Osteoblast (primary cell): ENCODE measurements around the gene CXADR. TPM values are rescaled to one million over a fixed set of nuclear protein-coding genes. Genes with fewer than 3 reads are reported as not detected.
A peak's percentile ranks its signal among the peaks of the same experiment; 100 is the strongest.

Experiments used
- DNase-seq: peaks from one replicate; pipeline ENCODE4 v3.0.0; 2011; ENCODE audit warnings: low spot score, mixed read lengths; ENCODE audit not compliant: insufficient read length; ENCODE audit errors: missing footprints
- H2AFZ ChIP-seq: 2 replicates; pipeline ENCODE4 v1.6.0; 2011; ENCODE audit warnings: mild to moderate bottlenecking, low read length
- H3K27ac ChIP-seq: 2 replicates; pipeline ENCODE4 v1.5.1; 2011; ENCODE audit warnings: mild to moderate bottlenecking, low read depth, low read length, moderate library complexity
- H3K27me3 ChIP-seq: 2 replicates; pipeline ENCODE4 v1.6.0; 2012; ENCODE audit warnings: mild to moderate bottlenecking, control low read depth, inconsistent platforms, low read length, moderate library complexity; ENCODE audit not compliant: insufficient read depth
- H3K36me3 ChIP-seq: 2 replicates; pipeline ENCODE4 v1.5.1; 2011; ENCODE audit warnings: mild to moderate bottlenecking, low read length, control low read depth, moderate library complexity; ENCODE audit not compliant: insufficient read depth
- H3K4me1 ChIP-seq: 2 replicates; pipeline ENCODE4 v1.5.1; 2011; ENCODE audit warnings: mild to moderate bottlenecking, low read length, control low read depth, moderate library complexity; ENCODE audit not compliant: insufficient read depth
- H3K4me2 ChIP-seq: 2 replicates; pipeline ENCODE4 v1.6.0; 2011; ENCODE audit warnings: mild to moderate bottlenecking, low read length; ENCODE audit not compliant: insufficient read depth
- H3K4me3 ChIP-seq: fragments of 200-600 bp; sonication (generic); 3 replicates; pipeline ENCODE4 v1.5.1; 2012; ENCODE audit warnings: mild to moderate bottlenecking, low read length, inconsistent platforms; ENCODE audit not compliant: insufficient read depth
- H3K79me2 ChIP-seq: 2 replicates; pipeline ENCODE4 v1.6.0; 2012; ENCODE audit warnings: mild to moderate bottlenecking, low read length, control low read depth, inconsistent platforms; ENCODE audit not compliant: insufficient read depth
- H3K9me3 ChIP-seq: 2 replicates; pipeline ENCODE4 v1.5.1; 2011; ENCODE audit warnings: low read depth, low read length, control low read depth
- H4K20me1 ChIP-seq: 2 replicates; pipeline ENCODE4 v1.6.0; 2012; ENCODE audit warnings: mild to moderate bottlenecking, low read length, control low read depth; ENCODE audit not compliant: insufficient read depth
- CTCF ChIP-seq: IDR thresholded peaks from 2 replicates; pipeline ENCODE4 v1.5.1; 2011; ENCODE audit warnings: mild to moderate bottlenecking, low read depth, low read length, moderate library complexity; ENCODE audit errors: extremely low read depth
- total RNA-seq: library from RNA; depleted of rRNA; stranded (reverse); fragments of >200 nt; gene quantifications from 2 replicates; pipeline ENCODE4 v1.2.3, GENCODE V29; 2012

Gene CXADR
- total RNA-seq, 1 donor = 0.36 TPM

GRCh38 chr21:17576080-17576835, 63.4 kb downstream of the CXADR start:
- Histone ChIP-seq H3K27ac (no peak overlapping the region), H4K20me1 (no peaks in the 10 kb centered on the region), H3K9me3 (no peaks in the 10 kb centered on the region), H3K4me2 (no peak overlapping the region), H3K27me3 (peaks cover 4% of the 10 kb centered on the region), H3K4me3 (no peak overlapping the region), H3K4me1 (no peaks in the 10 kb centered on the region), H2AFZ (no peak overlapping the region), H3K79me2 (no peaks in the 10 kb centered on the region), H3K36me3 (no peaks in the 10 kb centered on the region)
- no peak for TF ChIP-seq CTCF
- DNase-seq = peak; percentile 3

DNA sequence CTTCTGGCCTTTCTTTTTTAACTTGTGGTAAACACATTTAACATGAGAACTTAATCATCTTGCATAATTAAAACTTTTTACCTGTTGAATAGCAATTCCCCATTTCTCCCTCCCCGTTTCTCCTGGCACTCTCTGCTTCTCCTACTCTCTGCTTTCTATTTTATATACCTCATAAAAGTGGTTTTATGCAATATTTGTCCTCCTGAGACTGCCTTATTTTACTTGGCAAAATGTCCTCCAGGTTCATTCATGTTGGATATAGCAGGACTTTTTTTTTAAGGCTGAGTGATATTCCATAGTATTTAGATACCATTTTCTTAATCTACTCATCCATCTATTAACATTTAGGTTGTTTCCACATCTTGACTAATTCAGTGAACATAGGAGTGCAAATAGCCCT, 64.9 kb downstream of the CXADR start:
- H3K4me2 ChIP-seq = no peak overlapping the region
- no peak overlapping the region for H3K27ac ChIP-seq
- no peak overlapping the region for H3K4me3 ChIP-seq
- no peak for TF ChIP-seq CTCF
- H3K27me3 ChIP-seq = peaks cover 4% of the 10 kb centered on the region
- H4K20me1 ChIP-seq = no peaks in the 10 kb centered on the region
- no peak overlapping the region for H2AFZ ChIP-seq
- H3K9me3 ChIP-seq = no peaks in the 10 kb centered on the region
- no peak for DNase-seq
- H3K79me2 ChIP-seq = no peaks in the 10 kb centered on the region
- H3K36me3 ChIP-seq = no peaks in the 10 kb centered on the region
- H3K4me1 ChIP-seq = no peaks in the 10 kb centered on the region

GRCh38 chr21:17578162-17578561, 65.3 kb downstream of the CXADR start:
- H3K36me3 ChIP-seq = no peaks in the 10 kb centered on the region
- no peak for DNase-seq
- H3K4me3 ChIP-seq = no peak overlapping the region
- H3K79me2 ChIP-seq = no peaks in the 10 kb centered on the region
- H3K27me3 ChIP-seq = peaks cover 4% of the 10 kb centered on the region
- no peak overlapping the region for H3K27ac ChIP-seq
- no peaks in the 10 kb centered on the region for H4K20me1 ChIP-seq
- no peaks in the 10 kb centered on the region for H3K4me1 ChIP-seq
- no peak overlapping the region for H3K4me2 ChIP-seq
- TF ChIP-seq CTCF = no peak
- no peak overlapping the region for H2AFZ ChIP-seq
- H3K9me3 ChIP-seq = no peaks in the 10 kb centered on the region

GRCh38 chr21:17578876-17579275, 66.0 kb downstream of the CXADR start:
- TF ChIP-seq CTCF = no peak
- no peaks in the 10 kb centered on the region for H3K36me3 ChIP-seq
- no peaks in the 10 kb centered on the region for H3K79me2 ChIP-seq
- H3K9me3 ChIP-seq = no peaks in the 10 kb centered on the region
- H3K27ac ChIP-seq = no peak overlapping the region
- H3K4me2 ChIP-seq = no peak overlapping the region
- H3K4me1 ChIP-seq = no peaks in the 10 kb centered on the region
- no peaks in the 10 kb centered on the region for H4K20me1 ChIP-seq
- peak; percentile 35 for DNase-seq
- H3K4me3 ChIP-seq = no peak overlapping the region
- peaks cover 2% of the 10 kb centered on the region for H3K27me3 ChIP-seq
- no peak overlapping the region for H2AFZ ChIP-seq
